MCF 10A (cell line): ENCODE measurements around the gene PER3. TPM values are rescaled to one million over a fixed set of nuclear protein-coding genes. Genes with fewer than 3 reads are reported as not detected.
A peak's percentile ranks its signal among the peaks of the same experiment; 100 is the strongest.

Experiments used
- BruUV-seq: library from RNA; stranded (reverse); fragments of 400-500 nt; replicated peaks from 2 replicates; lab custom pipeline; 2021; lab: Mats Ljungman, UMichigan
- CTCF ChIA-PET: fragments of 300-600 bp; sonication (Branson Sonifier 250); formaldehyde crosslinking; extraction: SDS; loops from one replicate; lab custom pipeline; 2021; ENCODE audit warnings: antibody characterized with exemption, inconsistent platforms; lab: Yijun Ruan, JAX
- POLR2A ChIA-PET: fragments of 300-600, 350-650 bp; sonication (Branson Sonifier 250); formaldehyde crosslinking; extraction: SDS; loops from one replicate; lab custom pipeline; 2020; ENCODE audit warnings: antibody characterized with exemption, inconsistent platforms; lab: Yijun Ruan, JAX
- DNase-seq: peaks from one replicate; pipeline ENCODE4 v3.0.0-alpha.2; 2018; ENCODE audit not compliant: unreplicated experiment
- H3K27ac Mint-ChIP-seq: one replicate; pipeline ENCODE4 v1.8.0; 2022; ENCODE audit warnings: mild to moderate bottlenecking, low read depth, mixed read lengths; ENCODE audit not compliant: unreplicated experiment
- H3K27me3 Mint-ChIP-seq: one replicate; pipeline ENCODE4 v1.8.0; 2022; ENCODE audit warnings: mixed read lengths; ENCODE audit not compliant: insufficient read depth, unreplicated experiment
- H3K36me3 Mint-ChIP-seq: one replicate; pipeline ENCODE4 v1.8.0; 2022; ENCODE audit warnings: mild to moderate bottlenecking, moderate library complexity, mixed read lengths; ENCODE audit not compliant: insufficient read depth, unreplicated experiment
- H3K4me1 Mint-ChIP-seq: one replicate; pipeline ENCODE4 v1.8.0; 2022; ENCODE audit warnings: mixed read lengths; ENCODE audit not compliant: insufficient read depth, unreplicated experiment
- H3K4me3 Mint-ChIP-seq: one replicate; pipeline ENCODE4 v1.8.0; 2022; ENCODE audit warnings: mild to moderate bottlenecking, moderate library complexity, mixed read lengths; ENCODE audit not compliant: unreplicated experiment
- H3K9me3 Mint-ChIP-seq: one replicate; pipeline ENCODE4 v1.8.0; 2022; ENCODE audit warnings: mixed read lengths; ENCODE audit not compliant: unreplicated experiment
- intact Hi-C: fragments of 100-400 bp; cut with micrococcal nuclease; formaldehyde crosslinking; loops from 2 replicates; pipeline ENCODE4 v1.14.1; 2022
- total RNA-seq: library from RNA; stranded (reverse); gene quantifications from 2 replicates; pipeline ENCODE4 v1.2.3, GENCODE V29; 2022
- TF ChIP-seq, protein P1 (sequence below): fragments of 200-600 bp; IDR thresholded peaks from one replicate; pipeline ENCODE4 v1.8.0; 2022; ENCODE audit warnings: antibody characterized with exemption, mild to moderate bottlenecking; ENCODE audit not compliant: unreplicated experiment

Gene PER3
- total RNA-seq, 1 experiment from 2014 or later, result 0.84 TPM

DNA sequence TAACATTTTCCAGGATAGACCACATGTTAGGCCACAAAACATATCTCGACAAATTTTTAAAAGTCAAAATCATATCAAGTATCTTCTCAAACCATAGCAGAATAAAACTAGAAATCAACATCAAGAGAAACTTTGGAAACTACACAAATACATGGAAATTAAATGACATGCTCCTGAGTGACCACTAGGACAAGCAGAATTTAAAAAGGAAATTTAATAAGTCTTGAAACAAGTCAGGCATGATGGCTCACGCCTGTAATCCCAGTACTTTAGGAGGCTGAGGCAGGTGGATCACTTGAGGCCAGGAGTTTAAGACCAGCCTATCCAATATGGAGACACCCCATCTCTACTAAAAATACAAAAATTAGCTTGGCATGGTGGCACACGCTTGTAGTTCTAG is 95.1 kb downstream of the PER3 start:
- no peaks in the 10 kb centered on the region for H3K4me1 Mint-ChIP-seq
- H3K36me3 Mint-ChIP-seq, result no peaks in the 10 kb centered on the region
- intact Hi-C loops, result no loop called here
- DNase-seq, result no peak
- ChIA-PET POLR2A (no interaction called here), CTCF (interaction anchor here (1.0 to 1.1 kb wide), 2 partner anchors 211 to 836 kb away, joined by 3 read pairs; no protein-coding TSS in a partner anchor)
- peaks cover 11% of the 10 kb centered on the region for H3K9me3 Mint-ChIP-seq
- TF ChIP-seq, protein P1, sequence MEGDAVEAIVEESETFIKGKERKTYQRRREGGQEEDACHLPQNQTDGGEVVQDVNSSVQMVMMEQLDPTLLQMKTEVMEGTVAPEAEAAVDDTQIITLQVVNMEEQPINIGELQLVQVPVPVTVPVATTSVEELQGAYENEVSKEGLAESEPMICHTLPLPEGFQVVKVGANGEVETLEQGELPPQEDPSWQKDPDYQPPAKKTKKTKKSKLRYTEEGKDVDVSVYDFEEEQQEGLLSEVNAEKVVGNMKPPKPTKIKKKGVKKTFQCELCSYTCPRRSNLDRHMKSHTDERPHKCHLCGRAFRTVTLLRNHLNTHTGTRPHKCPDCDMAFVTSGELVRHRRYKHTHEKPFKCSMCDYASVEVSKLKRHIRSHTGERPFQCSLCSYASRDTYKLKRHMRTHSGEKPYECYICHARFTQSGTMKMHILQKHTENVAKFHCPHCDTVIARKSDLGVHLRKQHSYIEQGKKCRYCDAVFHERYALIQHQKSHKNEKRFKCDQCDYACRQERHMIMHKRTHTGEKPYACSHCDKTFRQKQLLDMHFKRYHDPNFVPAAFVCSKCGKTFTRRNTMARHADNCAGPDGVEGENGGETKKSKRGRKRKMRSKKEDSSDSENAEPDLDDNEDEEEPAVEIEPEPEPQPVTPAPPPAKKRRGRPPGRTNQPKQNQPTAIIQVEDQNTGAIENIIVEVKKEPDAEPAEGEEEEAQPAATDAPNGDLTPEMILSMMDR, result no peak
- peaks cover under 1% of the 10 kb centered on the region for H3K27me3 Mint-ChIP-seq
- no peak overlapping the region for H3K4me3 Mint-ChIP-seq
- H3K27ac Mint-ChIP-seq, result no peak overlapping the region
- no TSS peak for BruUV-seq

DNA sequence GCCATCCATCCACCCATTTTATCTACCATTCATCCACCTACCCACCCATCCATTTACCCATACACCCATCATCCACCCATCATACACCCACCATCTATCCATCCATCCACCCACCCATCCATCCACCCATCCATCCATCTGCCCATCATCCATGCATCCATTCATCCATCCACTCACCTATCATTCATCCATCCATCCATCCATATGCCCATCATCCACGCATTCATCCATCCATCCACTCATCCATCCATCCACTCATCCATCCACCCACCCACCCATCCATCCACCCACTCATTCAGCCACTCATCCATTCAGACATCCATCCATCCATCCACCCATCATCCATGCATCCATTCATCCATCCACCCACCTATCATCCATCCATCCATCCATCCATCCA is 100.7 kb downstream of the PER3 start:
- Mint-ChIP-seq H3K4me3 (no peak overlapping the region), H3K36me3 (no peaks in the 10 kb centered on the region), H3K9me3 (peaks cover 9% of the 10 kb centered on the region), H3K4me1 (no peaks in the 10 kb centered on the region), H3K27ac (no peak overlapping the region), H3K27me3 (peaks cover 11% of the 10 kb centered on the region)
- POLR2A ChIA-PET, result no interaction called here
- DNase-seq, result no peak
- CTCF ChIA-PET, result no interaction called here
- TF ChIP-seq, protein P1, result no peak
- intact Hi-C loops, result no loop called here
- BruUV-seq, result no TSS peak

DNA sequence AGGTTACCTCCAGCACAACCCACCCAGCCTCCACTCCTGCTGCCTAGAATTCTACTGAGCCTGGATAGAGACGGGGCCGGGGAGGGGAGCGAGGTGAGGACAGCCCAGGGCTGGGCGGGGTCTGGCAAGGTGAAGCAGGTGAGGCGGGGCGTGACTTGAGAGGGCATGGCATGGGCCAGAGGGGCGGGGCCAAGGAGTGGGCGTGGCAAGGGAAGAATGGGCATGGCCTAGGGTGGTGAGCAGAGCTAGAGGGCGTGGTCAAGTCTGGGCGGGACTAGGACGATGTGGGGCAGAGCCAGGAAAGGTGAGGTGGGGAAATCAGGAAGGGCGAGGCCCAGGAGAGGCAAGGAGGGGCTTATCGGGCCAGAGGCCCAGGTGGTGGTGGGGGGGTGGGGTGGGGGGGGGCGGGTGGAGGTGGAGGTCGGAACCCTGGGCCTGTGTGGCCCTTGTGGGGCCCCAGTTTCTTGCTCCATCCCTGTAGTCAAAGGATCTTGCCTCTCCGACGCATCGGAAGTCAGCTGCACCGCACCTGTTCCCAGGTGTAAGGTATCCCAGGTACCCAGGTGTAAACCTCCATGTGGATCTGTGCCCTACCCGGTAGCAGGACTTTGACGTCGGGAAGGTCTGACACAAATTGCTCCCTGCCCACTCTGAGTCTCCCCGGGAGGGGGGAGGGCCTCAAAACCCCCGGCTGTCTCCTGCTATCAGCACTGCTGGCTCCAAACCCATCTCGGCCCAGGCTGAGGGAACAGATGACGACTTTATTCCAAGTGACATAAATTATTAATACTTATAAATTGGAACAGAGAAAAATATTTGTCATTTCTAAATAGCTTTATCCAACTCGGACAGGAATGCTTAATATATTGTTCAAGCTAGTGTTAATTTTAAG is 101.7 kb downstream of the PER3 start:
- ChIA-PET POLR2A (interaction anchor here (0.7 kb wide), 1 partner anchor 79 kb away, joined by 3 read pairs; no protein-coding TSS in a partner anchor), CTCF (interaction anchor here (0.6 to 1.0 kb wide), 2 partner anchors 39 to 133 kb away, joined by 3 read pairs; no protein-coding TSS in a partner anchor)
- Mint-ChIP-seq H3K4me3 (peak overlapping the region; percentile 47), H3K27ac (no peak overlapping the region), H3K4me1 (no peaks in the 10 kb centered on the region), H3K27me3 (peaks cover 11% of the 10 kb centered on the region), H3K9me3 (peaks cover 9% of the 10 kb centered on the region), H3K36me3 (no peaks in the 10 kb centered on the region)
- no TSS peak for BruUV-seq
- TF ChIP-seq, protein P1, result no peak
- peak; percentile 77 for DNase-seq
- intact Hi-C loops, result no loop called here

DNA sequence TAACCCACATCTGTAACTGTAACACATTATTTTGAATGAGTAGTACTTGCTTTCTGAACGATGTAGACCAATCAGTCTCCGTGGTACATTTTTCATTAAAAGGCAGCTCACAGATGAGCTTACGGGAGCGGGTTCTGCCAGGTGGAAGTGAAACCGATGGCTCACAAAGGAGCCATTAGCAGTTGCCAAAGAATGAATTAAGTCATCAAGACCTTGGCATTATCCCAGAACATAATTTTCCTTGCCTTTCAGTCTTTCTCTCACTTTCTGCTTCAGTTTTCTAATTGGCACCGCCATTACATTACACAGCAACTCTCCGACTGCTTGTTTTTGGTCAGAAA is 102.3 kb downstream of the PER3 start:
- no TSS peak for BruUV-seq
- H3K4me3 Mint-ChIP-seq, result peak overlapping the region; percentile 47
- peak; percentile 63 for DNase-seq

More for the DNA sequence above, 102.3 kb downstream of the PER3 start:
- POLR2A ChIA-PET, result interaction anchor here (0.7 kb wide), 1 partner anchor 80 kb away, joined by 3 read pairs; no protein-coding TSS in a partner anchor
- intact Hi-C loops, result no loop called here
- TF ChIP-seq, protein P1, result no peak
- Mint-ChIP-seq H3K27ac (no peak overlapping the region), H3K4me1 (no peaks in the 10 kb centered on the region), H3K9me3 (peaks cover 9% of the 10 kb centered on the region), H3K36me3 (peaks cover 4% of the 10 kb centered on the region), H3K27me3 (peaks cover 11% of the 10 kb centered on the region)
- CTCF ChIA-PET, result interaction anchor here (0.6 to 1.0 kb wide), 3 partner anchors 39 to 469 kb away, joined by 3 read pairs; no protein-coding TSS in a partner anchor
